ENCODE measurements around the gene CTNS.

CTNS gene

DNA sequence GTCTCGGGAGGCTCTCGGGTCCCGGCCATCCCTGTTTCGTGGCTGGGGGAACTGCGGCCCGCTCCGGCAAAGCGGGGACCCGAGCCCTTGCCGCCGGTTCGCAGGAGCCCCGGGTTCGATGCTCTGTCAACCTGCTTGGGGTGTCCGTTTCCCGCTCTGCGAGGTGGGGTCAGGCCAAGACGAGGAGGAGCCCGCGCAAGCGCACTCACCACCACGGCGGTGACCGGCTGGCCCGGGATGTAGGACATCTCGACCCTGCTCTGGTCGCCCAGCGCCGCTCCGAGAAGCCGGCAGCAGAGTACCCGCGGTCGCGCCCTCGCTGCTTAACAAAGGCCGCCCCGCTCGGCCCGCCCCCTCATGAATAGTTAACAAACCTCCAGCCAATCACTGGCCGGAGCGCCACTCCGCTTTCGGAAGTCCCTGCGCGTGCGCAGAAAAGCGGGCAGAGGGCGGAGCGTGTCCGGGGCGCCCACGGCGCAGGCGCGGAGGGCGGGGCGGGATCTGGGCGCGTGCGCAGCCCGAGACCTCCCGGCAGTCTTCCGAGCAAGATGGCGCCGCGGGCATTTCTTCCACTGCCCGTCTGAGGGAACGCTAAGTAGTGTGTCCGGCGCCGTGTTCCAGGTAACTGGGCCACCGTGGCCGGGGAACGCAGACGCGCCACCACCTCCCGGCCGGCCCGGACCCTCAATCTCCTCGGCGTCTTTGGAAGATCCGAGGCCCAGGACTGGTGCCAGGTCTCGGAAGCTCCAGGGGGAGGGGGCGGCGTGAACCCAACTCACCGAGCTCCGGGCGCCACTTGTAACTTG is 31.9 kb downstream of the CTNS start, which contains the start of the genes EMC6 and TAX1BP3 (continued):
- TF ChIP-seq, protein P1, sequence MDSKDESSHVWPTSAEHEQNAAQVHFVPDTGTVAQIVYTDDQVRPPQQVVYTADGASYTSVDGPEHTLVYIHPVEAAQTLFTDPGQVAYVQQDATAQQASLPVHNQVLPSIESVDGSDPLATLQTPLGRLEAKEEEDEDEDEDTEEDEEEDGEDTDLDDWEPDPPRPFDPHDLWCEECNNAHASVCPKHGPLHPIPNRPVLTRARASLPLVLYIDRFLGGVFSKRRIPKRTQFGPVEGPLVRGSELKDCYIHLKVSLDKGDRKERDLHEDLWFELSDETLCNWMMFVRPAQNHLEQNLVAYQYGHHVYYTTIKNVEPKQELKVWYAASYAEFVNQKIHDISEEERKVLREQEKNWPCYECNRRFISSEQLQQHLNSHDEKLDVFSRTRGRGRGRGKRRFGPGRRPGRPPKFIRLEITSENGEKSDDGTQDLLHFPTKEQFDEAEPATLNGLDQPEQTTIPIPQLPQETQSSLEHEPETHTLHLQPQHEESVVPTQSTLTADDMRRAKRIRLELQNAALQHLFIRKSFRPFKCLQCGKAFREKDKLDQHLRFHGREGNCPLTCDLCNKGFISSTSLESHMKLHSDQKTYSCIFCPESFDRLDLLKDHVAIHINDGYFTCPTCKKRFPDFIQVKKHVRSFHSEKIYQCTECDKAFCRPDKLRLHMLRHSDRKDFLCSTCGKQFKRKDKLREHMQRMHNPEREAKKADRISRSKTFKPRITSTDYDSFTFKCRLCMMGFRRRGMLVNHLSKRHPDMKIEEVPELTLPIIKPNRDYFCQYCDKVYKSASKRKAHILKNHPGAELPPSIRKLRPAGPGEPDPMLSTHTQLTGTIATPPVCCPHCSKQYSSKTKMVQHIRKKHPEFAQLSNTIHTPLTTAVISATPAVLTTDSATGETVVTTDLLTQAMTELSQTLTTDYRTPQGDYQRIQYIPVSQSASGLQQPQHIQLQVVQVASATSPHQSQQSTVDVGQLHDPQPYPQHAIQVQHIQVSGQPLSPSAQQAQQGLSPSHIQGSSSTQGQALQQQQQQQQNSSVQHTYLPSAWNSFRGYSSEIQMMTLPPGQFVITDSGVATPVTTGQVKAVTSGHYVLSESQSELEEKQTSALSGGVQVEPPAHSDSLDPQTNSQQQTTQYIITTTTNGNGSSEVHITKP (tag by site-specific recombination; IDR thresholded peaks at IDR 0.05), result no peak; the same call in 1 of the 2 replicates
- TF ChIP-seq ZNF626 (tag by site-specific recombination; IDR thresholded peaks at IDR 0.05) (no peak), MYNN (tag by site-specific recombination; IDR thresholded peaks at IDR 0.05; ENCODE audit: borderline replicate concordance) (no peak), ZNF324 (tag by site-specific recombination; IDR thresholded peaks at IDR 0.05) (peak; percentile 52; the same call in 1 of the 2 replicates), ZNF596 (tag by site-specific recombination; IDR thresholded peaks at IDR 0.05) (no peak), ZNF184 (tag by site-specific recombination; IDR thresholded peaks at IDR 0.05) (no peak; the same call in 1 of the 2 replicates), ZBTB48 (tag by site-specific recombination; IDR thresholded peaks at IDR 0.05) (peak; percentile 14), ZNF624 (tag by site-specific recombination; IDR thresholded peaks at IDR 0.05) (no peak), KLF1 (tag by site-specific recombination; IDR thresholded peaks at IDR 0.05) (no peak; the same call in 1 of the 2 replicates), ZBTB17 (tag by site-specific recombination; IDR thresholded peaks at IDR 0.05) (peak; percentile 84), ZSCAN30 (tag by site-specific recombination; IDR thresholded peaks at IDR 0.05) (peak; percentile 79), ZNF394 (tag by site-specific recombination; IDR thresholded peaks at IDR 0.05; ENCODE audit: borderline replicate concordance) (peak; percentile 51; the same call in 1 of the 2 replicates), ZEB2 (tag by site-specific recombination; IDR thresholded peaks at IDR 0.05) (no peak), ZNF792 (tag by site-specific recombination; IDR thresholded peaks at IDR 0.05) (no peak), ZNF19 (tag by site-specific recombination; IDR thresholded peaks at IDR 0.05; ENCODE audit: low read depth) (no peak), ZNF843 (tag by site-specific recombination; IDR thresholded peaks at IDR 0.05) (no peak), YY2 (tag by site-specific recombination; IDR thresholded peaks at IDR 0.05) (peak; percentile 72; the same call in 1 of the 2 replicates), ZFP3 (tag by site-specific recombination; IDR thresholded peaks at IDR 0.05; ENCODE audit: low read depth) (no peak), ZNF621 (tag by site-specific recombination; IDR thresholded peaks at IDR 0.05) (no peak), ZNF274 (IDR thresholded peaks at IDR 0.05; ENCODE audit: low read length) (no peak), ZNF274 (tag by site-specific recombination; IDR thresholded peaks at IDR 0.05; ENCODE audit: borderline replicate concordance) (no peak), ZNF292 (tag by site-specific recombination; IDR thresholded peaks at IDR 0.05; ENCODE audit: borderline replicate concordance, low read depth) (no peak), ZNF561 (tag by site-specific recombination; IDR thresholded peaks at IDR 0.05; ENCODE audit: borderline replicate concordance) (no peak; the same call in 1 of the 2 replicates)
- TF ChIP-seq, protein P2, sequence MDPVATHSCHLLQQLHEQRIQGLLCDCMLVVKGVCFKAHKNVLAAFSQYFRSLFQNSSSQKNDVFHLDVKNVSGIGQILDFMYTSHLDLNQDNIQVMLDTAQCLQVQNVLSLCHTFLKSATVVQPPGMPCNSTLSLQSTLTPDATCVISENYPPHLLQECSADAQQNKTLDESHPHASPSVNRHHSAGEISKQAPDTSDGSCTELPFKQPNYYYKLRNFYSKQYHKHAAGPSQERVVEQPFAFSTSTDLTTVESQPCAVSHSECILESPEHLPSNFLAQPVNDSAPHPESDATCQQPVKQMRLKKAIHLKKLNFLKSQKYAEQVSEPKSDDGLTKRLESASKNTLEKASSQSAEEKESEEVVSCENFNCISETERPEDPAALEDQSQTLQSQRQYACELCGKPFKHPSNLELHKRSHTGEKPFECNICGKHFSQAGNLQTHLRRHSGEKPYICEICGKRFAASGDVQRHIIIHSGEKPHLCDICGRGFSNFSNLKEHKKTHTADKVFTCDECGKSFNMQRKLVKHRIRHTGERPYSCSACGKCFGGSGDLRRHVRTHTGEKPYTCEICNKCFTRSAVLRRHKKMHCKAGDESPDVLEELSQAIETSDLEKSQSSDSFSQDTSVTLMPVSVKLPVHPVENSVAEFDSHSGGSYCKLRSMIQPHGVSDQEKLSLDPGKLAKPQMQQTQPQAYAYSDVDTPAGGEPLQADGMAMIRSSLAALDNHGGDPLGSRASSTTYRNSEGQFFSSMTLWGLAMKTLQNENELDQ (tag by site-specific recombination; IDR thresholded peaks at IDR 0.05; ENCODE audit: low read depth), result no peak
- TF ChIP-seq, protein P3, sequence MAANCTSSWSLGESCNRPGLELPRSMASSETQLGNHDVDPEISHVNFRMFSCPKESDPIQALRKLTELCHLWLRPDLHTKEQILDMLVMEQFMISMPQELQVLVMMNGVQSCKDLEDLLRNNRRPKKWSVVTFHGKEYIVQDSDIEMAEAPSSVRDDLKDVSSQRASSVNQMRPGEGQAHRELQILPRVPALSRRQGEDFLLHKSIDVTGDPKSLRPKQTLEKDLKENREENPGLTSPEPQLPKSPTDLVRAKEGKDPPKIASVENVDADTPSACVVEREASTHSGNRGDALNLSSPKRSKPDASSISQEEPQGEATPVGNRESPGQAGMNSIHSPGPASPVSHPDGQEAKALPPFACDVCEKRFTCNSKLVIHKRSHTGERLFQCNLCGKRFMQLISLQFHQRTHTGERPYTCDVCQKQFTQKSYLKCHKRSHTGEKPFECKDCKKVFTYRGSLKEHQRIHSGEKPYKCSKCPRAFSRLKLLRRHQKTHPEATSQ (tag by site-specific recombination; IDR thresholded peaks at IDR 0.05), result no peak
- TF ChIP-seq, protein P4, sequence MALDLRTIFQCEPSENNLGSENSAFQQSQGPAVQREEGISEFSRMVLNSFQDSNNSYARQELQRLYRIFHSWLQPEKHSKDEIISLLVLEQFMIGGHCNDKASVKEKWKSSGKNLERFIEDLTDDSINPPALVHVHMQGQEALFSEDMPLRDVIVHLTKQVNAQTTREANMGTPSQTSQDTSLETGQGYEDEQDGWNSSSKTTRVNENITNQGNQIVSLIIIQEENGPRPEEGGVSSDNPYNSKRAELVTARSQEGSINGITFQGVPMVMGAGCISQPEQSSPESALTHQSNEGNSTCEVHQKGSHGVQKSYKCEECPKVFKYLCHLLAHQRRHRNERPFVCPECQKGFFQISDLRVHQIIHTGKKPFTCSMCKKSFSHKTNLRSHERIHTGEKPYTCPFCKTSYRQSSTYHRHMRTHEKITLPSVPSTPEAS (tag by site-specific recombination; IDR thresholded peaks at IDR 0.05), result no peak
- TF ChIP-seq, protein P5, sequence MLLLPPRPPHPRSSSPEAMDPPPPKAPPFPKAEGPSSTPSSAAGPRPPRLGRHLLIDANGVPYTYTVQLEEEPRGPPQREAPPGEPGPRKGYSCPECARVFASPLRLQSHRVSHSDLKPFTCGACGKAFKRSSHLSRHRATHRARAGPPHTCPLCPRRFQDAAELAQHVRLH (tag by site-specific recombination; IDR thresholded peaks at IDR 0.05), result 0 out of 2 replicates have a peak, but pooled peaks have one; percentile 9
- TF ChIP-seq, protein P6, sequence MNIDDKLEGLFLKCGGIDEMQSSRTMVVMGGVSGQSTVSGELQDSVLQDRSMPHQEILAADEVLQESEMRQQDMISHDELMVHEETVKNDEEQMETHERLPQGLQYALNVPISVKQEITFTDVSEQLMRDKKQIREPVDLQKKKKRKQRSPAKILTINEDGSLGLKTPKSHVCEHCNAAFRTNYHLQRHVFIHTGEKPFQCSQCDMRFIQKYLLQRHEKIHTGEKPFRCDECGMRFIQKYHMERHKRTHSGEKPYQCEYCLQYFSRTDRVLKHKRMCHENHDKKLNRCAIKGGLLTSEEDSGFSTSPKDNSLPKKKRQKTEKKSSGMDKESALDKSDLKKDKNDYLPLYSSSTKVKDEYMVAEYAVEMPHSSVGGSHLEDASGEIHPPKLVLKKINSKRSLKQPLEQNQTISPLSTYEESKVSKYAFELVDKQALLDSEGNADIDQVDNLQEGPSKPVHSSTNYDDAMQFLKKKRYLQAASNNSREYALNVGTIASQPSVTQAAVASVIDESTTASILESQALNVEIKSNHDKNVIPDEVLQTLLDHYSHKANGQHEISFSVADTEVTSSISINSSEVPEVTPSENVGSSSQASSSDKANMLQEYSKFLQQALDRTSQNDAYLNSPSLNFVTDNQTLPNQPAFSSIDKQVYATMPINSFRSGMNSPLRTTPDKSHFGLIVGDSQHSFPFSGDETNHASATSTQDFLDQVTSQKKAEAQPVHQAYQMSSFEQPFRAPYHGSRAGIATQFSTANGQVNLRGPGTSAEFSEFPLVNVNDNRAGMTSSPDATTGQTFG (tag by site-specific recombination; IDR thresholded peaks at IDR 0.05; ENCODE audit: borderline replicate concordance), result no peak

Measured in HEK293 (cell line).